AML-193 (cell line): ENCODE results near the gene ZNF618.

ENCODE experiments used
- DNase-seq, 2 experiments: peaks; one replicate each; lab custom pipeline; 2025; lab: John Stamatoyannopoulos, UW

The ZNF618 gene

DNA sequence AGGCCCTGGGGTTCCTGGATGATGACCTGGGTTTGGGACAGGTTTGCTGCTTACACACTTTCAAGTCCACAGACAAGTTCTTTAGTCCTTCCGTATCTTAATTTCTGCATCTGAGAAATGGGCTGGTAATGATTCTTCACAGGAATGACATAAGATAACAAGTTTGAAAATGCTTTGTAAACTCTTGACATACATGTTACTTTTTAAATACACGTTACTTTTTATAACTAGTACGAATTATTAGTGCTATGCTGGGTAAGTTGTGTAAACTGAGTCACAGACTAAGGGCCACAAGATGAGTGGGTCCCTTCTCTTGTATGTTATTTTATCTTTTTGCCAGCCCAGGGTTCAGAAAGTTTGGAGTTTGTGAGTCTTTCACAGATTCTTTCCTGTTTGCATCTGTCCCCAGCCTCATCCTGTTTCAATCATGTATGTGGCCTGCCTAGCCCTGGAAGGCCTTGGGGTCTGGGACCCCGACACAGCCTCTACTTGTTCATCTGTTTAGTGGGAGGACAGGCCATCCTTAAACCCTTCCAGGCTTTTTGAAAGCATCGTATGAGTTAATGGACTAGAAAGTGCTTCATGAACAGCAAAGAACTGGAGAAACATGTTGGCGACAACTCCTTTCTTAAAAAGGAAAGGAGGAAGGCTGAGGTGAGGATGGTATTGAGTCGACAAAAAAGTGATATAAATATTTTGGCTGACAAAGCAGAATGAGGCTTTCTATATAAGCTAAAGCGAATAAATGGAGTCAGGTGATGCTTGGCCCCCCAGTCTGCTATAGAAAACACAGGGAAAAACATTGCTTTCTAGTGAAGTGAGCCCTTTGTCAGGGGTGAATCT, 9.3 kb downstream of the ZNF618 start:
- DNase-seq, result no peak

GRCh38 chr9:113886026-113886369, 9.9 kb downstream of the ZNF618 start:
- no peak for DNase-seq

DNA sequence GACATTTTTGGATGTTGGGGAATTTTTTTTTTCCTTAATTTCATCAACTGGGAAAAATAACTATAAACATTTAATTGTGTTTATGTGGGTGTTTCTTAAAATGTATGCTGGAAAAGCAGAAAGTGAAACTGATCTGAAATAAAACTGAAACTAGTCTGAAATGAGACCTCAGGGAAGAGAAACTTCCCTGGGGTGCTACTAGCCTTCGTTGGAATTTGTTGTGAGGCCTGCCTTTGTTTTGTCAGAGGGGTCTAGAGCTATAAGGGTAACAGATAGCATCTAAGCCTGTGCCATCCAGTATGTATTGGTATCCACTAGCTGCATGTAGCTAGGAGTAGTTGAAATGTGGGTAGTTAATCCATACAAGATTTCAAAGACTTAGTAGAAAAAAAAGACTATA, 10.4 kb downstream of the ZNF618 start:
- no peak for DNase-seq

- DNase-seq, result no peak
Measured at GRCh38 chr9:113886933-113887332, 10.8 kb downstream of the ZNF618 start.

GRCh38 chr9:113887436-113887835, 11.3 kb downstream of the ZNF618 start:
- no peak for DNase-seq

- no peak for DNase-seq
Measured at GRCh38 chr9:113888336-113888735, 12.2 kb downstream of the ZNF618 start.

DNA sequence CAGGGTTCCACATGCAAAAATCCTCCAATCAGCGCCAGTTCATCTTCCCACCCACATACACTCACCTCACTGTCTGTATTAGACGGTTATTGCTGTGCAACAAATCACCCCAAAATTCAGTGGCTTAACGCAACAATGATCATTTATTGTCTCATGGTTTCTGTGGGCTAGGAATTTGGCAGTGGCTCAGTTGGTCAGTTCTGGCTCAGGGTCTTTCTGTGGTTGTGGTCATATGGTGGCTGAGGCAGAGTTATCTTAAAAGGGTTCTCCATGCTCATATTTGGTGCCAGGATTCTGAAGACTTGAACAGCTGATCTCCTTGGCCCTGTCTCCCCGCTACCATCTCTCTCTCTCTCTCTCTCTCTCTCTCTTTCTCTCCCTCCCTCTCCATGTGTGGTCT, 12.9 kb downstream of the ZNF618 start:
- DNase-seq, result no peak

- no peak for DNase-seq
Measured at GRCh38 chr9:113890704-113891103, 14.6 kb downstream of the ZNF618 start.

GRCh38 chr9:113892861-113893491, 16.9 kb downstream of the ZNF618 start:
- DNase-seq, result no peak

GRCh38 chr9:113894166-113894565, 18.1 kb downstream of the ZNF618 start:
- no peak for DNase-seq

GRCh38 chr9:113895526-113895925, 19.4 kb downstream of the ZNF618 start:
- no peak for DNase-seq

- no peak for DNase-seq
Measured at GRCh38 chr9:113896713-113897112, 20.6 kb downstream of the ZNF618 start.

- no peak for DNase-seq
Measured at GRCh38 chr9:113898151-113898550, 22.0 kb downstream of the ZNF618 start.

DNA sequence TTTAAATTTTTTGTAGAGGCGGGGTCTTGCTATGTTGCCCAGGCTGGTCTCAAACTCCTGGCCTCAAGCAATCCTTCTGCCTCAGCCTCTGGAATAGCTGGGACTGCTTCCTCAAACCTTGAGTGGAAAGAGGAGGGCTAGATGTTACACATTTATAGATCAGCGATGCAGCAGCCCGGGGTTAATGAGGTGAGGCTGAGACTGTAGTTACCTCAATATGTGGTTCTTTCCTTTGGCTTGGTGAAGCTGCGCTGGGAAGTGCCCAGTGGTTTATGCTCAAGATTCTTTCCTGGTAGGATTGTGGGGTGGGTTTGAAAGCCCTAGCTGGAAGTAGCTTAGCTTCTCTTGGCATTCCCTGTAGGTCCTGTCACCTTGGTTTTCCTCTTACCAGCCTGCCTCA, 22.5 kb downstream of the ZNF618 start:
- no peak for DNase-seq

- no peak for DNase-seq
Measured at GRCh38 chr9:113899205-113899604, 23.1 kb downstream of the ZNF618 start.

DNA sequence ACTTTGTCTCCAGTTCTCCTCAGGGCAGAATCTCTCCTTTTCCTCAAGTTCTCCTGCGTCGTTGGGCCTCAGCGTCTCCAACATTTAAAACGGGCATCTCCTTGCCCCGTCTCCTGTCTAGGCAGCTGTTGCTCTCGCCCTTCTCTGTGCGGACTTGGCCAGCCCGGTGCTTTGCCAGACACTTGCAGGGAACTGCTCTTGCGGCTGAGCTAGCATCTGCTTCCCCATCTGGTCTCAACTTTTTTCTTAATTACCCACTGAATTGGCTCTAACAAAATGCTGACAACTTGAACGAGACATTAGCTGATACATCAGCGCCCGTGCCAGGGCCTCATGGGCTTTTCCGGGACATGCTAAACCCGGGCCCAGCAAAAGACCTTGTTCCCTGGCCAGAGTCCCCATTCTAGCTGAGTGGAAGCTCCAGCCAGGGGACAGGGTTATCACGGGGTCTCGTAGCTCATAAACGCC, 25.1 kb downstream of the ZNF618 start:
- no peak for DNase-seq

- no peak for DNase-seq
Measured at GRCh38 chr9:113903514-113904077, 27.5 kb downstream of the ZNF618 start.

- DNase-seq, result no peak
Measured at GRCh38 chr9:113906411-113907110, 30.5 kb downstream of the ZNF618 start.

- DNase-seq, result no peak
Measured at GRCh38 chr9:113907282-113907681, 31.2 kb downstream of the ZNF618 start.

- no peak for DNase-seq
Measured at GRCh38 chr9:113909421-113909820, 33.3 kb downstream of the ZNF618 start.

DNA sequence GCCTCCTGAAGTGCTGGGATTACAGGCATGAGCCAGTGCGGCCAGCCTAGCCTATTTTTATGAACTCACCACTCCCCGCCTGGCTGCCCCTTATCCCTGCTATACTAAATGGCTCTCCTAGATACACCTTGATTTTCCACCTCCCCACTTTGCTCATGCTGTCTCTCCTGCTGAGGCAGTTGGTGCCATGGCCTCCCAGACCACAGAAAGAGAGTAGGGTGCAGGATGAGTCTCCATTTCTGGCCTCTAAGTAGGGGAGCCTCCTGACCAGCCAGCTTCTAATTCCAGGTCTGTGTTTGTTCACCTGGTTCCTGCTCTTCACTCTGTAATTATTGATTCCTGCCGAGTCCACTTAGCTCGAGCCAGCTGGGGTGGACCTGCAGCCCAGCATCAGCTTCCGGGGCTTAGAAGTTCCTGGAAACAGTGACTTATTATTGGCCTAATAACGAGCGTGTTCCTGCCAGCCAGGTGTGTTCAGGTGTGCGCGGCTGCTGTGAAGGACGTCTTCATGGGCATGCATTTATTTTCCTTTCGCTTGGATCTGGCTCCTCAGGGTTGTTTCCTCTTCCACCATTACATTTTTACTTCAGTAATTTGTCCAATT, 34.0 kb downstream of the ZNF618 start:
- no peak for DNase-seq

DNA sequence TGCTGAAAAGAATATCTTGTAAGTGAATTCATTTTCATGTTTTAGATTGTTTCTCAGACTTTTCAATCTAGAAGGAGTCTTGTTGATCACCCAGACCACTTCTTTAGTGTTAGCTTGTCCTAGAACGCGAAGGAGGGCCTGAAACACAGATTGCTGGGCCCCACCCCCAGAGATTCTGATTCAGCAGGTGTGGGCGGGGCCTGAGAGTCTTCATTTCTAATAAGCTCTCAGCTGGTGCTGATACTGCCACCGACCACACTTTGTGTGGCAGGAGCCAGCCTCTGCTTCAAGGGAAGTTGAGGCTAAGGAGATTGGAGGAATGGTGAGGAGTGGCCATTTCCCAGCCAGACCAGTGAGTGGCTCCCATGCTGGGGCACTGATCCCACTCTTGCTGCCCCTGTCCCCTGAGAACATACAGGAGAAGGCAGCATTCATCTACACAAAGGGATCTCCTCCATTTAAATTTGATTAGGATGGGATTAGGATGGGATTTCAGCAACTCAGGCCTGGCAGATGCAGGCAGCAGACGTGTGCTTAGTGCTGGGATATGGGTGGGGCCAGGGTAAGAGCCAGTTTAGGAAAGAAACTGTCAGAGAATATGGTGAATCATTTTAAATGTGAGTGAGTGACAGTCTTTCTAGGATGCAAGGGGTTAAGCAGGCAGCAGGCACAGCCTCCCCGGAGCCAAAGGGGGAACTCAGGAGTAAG, 35.9 kb downstream of the ZNF618 start:
- DNase-seq, result no peak
